Measurements from ENCODE around the gene MTRFR.

DNA sequence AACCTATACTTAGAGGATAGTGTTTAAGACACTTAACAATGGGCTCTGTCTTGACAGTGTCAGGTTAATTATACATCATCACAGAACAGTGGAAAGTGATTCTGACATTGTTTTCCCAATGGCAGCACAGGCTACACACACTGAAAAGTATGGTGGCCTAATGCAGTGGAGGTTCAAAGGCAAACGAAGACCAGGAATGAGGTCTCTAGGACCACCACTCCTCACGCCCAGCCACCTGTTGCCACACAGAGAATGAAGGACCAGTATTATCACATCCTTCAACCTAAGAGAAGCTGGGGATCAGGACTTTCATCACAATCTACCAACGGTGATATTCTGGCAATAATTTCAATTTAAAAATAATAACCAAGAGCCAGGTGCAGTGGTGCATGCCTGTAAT lies 73.0 kb downstream of the MTRFR start:
- TF ChIP-seq EZH2 (IDR thresholded peaks at IDR 0.05; ENCODE audit: insufficient read depth, poor library complexity, severe bottlenecking) (no peak), EZH2phosphoT487 (IDR thresholded peaks at IDR 0.05; ENCODE audit: insufficient read depth, low read depth) (no peak)
